GM21390 (cell line): ENCODE measurements around the gene MATN1.

Source experiments
- ATAC-seq: cut with Tn5 transposase; IDR thresholded peaks from one replicate; pipeline ENCODE4 v1.9.1; 2021; ENCODE audit not compliant: unreplicated experiment

MATN1 gene

DNA sequence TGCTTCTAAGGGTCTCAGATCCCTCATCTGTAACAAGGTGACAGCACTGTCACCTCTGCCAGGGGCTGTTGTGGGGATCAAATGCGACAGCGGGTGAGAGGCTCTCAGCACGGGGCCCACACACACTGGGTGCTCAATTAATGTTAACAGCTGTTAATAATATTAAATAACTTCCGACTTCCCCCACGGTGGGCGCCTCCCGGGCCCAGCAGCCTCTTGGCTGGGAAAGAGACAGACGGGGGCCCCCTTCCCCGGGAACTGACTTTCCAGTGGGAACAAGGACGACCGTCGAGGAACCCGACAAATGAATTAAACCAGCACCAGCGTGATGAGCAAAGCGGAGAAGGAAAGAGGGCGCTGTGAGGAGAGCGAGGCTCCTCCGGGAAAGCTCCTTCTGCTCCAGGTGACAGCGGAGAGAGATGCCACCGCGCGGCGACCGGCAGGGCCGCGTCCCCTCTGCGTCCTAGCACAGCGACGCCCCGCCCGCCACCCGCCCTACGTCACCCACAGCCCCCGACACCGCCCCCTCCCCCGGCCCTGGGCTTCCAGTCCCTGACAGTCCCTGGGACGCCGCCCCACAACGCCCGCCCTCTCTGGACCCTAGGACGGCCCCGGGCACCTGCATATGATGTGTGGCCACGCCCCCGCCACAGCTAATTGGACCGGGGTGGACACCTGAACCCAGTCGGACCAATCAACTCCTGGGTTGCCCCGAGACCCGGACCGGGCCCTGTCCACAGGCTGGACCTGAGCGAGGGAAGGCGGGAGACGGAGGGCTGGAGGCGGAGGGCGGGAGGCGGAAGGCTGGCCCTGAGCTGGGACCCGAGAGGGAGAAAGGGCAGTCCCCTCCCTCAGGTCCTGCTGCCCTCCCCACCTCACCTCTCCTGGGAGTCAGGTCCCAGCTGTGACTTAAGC lies 38.2 kb downstream of the MATN1 start:
- ATAC-seq, result no peak

DNA sequence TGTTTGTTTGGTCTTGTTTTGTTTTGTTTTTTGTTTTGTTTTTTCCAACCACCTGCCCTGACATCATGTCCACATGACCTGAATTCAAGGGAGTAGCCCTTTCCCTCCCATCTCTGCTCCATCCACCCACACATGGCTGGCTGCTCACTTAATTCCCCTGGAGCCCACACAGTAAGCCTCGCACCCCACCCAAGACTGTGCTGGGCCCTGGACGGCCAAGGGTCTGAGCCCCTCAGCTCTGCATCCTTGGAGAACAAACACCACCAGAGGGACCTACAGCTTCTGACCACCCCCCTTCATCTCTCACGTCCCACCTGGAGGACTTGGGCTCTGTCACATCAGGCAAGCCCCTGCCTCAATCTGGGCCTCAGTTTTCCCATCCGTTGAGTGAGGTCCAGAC lies 39.1 kb downstream of the MATN1 start:
- ATAC-seq, result no peak

DNA sequence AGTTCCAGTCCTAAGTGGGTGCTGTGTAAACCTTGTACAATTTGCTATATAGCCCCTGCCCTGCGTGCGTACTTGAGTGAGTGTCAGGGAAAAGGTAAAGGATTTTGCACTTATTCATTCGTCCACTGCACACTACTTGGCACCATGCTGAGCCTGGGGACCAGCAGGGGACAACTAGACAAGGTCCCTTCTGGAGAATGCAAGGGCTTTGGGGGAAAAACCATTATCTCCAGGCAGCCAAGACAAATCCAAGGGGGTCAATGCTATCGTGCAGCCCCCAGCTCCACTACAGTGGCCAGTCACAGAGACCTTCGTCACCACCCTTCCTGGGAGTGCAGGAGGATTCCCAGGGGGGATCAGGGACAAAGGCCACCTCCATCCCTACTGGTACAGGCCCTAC lies 39.7 kb downstream of the MATN1 start:
- ATAC-seq, result no peak

DNA sequence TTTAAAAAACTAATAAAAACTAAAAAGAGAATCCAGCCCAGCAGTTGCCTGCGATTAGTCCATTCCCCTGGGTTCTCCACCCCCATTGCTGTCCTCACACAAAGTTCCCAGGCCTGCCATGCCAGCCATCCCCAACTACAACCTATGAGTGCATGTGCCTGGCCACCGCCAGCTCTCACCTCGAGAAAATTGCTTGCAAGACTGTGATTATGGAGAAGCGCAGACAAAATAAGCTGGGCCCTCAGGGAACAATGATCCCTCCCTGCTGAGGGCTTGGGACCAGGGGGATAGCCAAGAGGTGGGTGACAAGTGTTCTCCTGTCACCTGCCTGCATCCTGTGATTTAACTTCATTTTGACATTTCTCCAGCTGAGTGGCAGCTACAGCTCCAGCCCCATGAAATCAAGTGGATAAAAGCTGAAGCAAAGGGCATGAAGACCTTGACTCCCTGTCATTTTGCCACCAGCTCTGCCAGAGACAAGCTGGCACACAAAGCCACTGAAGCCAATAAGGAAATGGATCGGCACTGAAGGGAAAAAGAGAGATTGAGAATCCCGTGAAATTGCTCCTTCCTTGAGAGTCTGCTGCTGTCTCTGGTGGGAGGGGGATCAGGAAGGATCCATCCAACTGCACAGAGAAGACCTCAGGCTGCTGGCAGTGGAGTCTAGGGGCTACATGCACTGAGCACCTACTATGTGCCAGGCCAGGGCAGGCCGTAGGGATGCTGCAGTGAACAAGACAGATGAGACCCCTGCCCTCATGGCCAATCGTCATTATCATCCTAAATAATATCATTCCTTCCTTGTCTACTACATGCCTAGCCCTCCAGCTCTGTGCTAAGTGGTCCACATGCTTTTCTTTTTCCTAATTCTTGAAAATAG lies 40.7 kb downstream of the MATN1 start:
- no peak for ATAC-seq

DNA sequence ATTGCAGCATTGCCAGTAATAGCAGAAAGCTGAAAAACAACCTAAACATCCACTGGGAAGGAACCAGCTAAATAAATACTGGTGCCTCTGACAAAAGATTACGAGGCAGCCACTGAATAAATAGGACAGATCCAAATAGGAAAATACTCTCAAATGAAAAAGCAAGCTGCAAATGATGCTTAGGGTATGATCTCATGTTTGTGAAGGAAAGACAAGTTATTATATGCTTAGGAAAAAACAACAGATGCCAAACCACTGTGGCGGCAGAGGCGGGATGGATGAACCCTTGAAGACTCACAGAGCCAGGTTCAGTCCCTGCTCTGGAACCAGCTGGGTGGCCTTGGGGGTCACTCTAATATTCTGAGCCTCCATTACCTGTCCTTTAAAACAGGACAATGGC lies 41.6 kb downstream of the MATN1 start:
- no peak for ATAC-seq

DNA sequence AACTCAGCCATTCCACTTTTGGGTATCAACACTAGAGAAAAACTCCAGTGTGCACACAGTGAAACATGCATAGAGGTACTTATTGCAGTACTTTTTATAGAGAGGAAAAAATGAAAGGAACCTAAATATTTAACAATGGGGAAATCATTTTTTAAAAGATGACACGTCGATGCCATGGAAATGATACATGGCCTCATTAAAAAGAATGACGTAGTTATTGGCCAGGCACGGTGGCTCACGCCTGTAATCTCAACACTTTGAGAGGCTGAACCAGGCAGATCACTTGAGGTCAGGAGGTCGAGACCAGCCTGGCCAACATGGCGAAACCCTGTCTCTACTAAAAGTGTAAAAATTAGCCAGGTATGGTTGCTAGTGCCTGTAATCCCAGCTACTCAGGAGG lies 42.5 kb downstream of the MATN1 start:
- ATAC-seq, result no peak

DNA sequence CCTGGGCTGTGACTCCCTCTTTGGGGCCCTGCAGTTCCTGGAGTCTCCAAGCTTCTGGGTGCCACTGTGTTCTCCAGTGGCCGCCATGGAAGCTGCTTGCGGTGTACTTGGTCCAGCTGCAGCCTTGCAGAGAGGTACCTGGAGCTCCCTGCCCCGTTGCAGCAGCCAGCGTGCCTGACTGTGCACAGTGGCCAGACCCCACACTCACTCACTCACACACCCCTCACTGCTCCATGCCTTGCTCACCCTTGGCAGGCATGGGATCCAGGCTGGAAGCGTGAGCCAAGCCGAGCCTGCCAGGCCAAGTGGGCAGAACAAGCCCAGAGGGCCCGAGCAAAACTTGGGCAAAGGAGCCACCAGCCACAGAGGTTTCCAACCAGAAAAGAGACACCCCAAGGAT lies 43.0 kb downstream of the MATN1 start:
- no peak for ATAC-seq

DNA sequence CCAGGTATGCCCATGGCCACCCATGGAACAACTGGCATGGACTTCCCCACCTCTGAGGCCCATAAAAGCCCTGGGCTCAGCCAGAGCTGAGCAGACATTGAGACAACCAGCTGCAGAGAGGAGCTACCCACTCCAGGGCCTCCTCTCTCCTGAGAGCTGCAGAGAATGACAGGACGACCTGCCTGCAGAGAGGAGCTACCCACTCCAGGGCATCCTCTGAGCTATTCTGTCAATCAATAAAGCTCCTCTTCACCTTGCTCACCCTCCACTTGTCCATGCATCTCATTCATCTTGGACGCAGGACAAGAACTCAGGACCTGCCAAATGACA lies 43.4 kb downstream of the MATN1 start:
- ATAC-seq, result no peak

DNA sequence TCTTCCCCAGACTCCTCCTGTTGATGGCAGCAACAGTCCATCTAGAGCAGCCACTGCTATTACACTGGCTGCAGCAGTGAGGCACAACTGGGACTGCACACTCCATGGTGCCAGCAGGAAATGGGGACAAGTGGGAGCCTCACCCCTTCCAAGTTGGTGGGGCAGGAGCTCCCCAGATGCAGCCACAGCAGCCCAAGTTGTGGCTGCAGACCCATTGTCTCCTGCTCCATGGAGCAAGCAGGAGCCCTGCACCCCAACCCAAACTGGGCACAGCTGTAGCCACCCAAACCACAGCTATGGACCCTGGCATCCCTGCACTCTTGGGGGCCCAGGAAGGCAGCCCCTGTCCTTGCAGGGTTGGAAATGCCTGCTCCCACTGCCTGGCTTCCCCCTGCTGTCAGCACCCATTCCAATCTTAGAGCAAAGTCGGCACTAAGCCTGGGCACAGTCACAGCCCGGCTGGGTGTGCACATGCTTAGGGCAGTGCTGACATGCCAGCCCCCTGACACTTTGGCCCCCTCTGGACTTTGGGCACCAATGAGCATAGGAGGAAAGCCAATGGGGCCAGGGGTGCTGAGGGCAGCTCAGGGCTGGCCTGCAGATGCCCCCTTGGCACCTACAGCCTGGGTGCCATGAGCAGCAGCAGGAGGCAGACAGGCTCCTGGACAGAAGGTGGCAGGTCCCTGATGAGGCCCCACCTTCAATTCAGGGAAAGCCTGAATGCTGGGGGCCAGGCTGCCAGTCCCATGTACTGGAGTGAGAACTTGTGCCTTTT lies 44.0 kb downstream of the MATN1 start:
- no peak for ATAC-seq

DNA sequence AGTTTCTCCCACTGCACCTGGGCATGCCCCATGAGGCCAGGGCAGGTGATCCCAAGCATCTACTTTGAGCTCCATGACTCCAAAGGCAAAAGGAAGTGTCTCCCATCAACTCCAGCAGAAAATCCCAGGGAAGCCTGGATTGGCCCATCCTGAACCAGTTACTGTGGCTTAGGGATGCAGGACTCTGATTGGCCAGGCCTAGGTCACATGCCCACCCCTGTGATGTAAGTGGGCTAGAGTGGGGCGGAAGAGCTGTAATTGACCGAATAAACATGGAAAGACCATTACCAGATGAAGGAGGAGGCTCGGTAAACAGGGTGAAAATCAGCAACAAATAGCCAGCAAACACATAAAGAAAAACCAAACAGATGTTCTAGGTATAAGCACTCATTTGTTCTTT lies 45.2 kb downstream of the MATN1 start:
- no peak for ATAC-seq

DNA sequence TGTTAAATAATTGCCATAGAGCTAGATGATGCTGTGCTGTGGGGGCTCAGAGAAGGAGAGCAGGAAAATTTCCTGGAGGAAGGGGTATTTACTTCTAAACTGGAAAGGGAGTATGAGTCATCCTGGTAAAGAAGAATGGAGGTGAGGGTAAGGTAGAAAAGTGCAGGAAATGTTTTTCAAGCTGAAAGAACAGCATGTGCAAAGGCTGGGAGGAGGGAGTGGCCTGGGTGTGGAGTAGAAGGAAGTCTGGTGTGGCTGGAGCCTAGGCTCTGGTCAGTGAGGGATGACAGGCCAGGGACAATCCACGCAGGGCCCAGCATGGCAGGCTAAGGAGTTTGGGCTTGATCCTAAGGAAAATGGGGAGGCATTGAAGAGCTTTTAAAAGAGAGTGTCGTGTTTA lies 45.9 kb downstream of the MATN1 start:
- ATAC-seq, result no peak

DNA sequence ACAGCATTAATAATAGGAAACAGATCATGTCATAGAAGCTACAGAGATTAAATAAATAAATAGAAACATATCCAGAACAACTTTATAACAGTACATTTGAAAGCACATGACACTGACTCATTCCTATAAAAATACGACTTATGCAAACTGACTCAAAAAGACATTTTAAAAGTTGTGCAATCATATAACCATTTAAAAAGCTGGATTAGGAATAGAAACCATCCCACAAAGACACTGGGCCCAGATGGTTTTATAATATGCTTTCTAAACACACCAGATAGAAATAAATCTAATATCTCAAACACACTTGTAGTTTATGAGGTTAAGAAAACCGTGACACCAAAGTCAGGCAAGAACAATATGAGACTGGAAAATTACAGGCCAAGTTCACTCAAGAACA lies 47.6 kb downstream of the MATN1 start:
- ATAC-seq, result no peak

DNA sequence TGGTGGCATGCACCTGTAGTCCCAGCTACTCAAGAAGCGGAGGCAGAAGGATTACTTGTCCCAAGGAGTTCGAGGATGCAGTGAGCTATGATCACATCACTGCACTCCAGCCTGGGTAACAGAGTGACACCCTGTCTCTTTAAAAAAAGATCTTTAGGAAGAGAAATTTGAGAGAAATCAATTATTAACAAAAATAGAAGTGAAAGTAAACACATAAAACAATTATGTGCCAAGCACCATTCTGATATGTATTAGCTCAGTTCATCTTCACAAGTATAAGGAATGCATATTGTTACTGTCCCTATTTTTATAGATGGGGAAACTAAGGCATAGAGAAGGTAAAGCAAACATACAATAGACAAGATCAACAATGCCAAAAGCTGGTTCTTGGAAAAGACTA lies 48.1 kb downstream of the MATN1 start:
- no peak for ATAC-seq

DNA sequence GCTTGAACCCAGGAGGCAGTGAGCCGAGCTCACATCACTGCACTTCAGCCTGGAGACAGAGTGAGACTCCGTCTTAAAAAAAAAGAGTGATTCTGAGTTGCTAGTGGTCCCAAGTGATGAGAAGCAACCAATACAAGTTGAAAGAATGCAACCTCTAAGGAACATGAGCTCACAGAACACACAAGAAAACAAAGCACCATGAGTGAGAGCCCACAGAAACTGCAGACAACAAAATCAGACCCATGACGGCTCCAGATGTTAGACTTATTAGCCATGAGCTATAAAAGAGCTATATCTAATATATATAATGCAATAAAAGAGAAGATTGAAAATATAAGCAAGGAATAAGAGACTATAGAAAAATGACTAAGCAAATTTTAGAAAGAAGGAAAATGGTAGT lies 50.0 kb downstream of the MATN1 start:
- ATAC-seq, result no peak

DNA sequence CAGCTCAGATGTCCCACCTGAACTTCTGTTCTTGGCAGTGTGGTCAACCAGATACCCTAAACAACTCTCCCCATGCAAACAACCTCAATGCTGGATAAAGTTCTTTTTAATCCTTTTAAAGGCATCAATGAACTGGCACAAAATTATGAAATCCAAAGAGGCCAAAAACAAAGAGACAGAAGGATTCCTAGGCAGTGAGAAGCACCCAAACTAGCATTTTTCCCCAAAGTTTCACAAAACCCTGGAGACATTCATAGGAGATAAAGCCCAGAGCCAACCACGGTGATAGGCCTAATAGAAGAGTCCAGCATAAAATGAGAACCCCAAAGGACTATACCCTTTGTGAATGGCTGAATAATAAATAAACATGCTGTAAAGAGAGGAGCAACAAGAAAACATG lies 50.7 kb downstream of the MATN1 start:
- no peak for ATAC-seq

DNA sequence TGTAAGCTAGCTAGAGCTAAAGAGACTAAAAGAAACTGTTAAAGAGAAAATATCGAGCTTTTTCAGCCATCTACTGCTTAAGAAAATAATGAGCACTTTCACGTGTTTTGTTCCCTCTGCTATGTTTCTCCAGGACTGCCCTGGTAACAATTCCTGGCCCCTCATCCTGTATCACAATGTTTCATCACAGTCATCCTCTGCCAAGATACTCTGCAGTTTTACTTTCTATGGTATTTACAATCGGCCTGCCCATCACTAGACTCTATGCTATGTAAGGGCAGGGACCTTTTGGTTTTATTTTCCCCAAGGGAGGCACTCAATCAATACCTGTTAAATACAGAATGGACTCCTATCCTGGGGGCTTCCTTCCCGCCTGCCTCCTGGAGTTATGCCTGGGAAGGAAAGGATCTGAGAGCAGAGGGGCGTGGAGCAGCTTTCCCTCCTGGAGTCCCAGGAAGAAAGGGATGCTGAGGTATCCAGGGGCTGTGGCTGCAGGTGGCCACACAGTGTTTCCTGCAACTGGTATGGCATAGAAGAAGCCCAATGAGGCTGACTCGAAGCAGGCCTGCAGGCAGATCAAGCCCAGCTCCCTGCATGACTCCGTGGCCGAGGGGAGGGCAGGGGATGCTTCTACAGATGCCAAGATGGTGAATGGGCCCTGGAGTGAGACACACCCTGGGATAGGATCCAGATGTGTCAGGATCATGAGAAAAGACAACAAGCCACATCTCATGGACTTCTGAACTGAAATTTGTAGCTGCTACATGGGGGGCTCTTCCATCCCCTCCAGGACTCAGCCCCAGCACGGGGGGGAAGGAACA lies 52.9 kb downstream of the MATN1 start:
- ATAC-seq, result no peak

DNA sequence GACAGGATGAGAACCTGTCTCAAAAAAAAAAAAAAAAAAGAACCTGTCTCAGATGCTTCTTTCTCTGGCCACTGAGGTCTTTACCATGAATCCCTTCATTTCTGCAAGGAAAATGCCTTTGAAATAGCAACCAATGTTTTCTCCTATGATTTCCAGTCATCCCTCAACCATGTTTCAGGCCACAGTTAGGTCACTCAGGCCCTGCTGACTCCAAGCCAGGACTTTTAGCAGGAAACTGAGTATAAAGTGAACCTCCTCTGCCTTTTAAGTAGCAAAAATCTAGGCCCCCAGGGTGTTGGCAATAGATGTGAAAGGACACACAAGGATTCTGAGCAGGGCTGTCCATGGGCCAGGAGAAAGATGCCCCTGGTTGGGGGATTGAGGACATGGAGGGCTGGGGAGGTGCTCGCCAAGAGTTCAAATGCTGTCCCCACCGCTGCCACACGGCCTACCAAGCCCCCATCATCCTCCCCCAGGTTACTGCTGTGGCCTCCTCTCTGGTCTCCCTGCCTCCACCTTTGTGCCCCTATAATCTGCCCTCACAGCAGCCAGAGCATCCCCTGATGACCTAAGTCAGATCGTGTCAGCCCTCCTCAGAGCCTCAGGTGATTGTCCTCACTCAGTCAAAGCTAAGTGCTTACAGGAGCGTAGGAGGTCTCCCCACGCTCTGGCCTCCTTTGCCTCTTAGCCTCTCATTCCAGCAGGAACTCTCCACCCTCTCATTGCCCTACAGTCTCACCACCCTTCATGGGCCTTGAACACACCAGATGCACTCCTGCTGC lies 54.6 kb downstream of the MATN1 start:
- no peak for ATAC-seq

DNA sequence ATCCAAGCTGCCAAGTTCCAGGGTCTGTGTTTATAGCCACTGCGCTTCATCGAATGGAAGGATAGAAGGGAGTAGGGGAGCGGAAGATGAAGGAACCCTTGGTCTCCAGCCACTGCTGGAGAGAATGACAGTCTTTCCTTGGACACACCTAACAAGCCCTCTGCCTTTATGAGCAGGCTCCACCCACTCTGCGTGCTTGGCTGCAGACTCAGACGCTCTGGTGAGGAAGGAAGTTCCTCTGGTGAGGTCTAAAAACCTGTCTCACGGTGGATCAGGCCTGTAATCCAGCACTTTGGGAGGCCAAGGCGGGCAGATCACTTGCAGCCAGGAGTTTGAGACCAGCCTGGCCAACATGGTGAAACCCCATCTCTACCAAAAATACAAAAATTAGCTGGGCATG lies 55.4 kb downstream of the MATN1 start:
- ATAC-seq, result no peak

DNA sequence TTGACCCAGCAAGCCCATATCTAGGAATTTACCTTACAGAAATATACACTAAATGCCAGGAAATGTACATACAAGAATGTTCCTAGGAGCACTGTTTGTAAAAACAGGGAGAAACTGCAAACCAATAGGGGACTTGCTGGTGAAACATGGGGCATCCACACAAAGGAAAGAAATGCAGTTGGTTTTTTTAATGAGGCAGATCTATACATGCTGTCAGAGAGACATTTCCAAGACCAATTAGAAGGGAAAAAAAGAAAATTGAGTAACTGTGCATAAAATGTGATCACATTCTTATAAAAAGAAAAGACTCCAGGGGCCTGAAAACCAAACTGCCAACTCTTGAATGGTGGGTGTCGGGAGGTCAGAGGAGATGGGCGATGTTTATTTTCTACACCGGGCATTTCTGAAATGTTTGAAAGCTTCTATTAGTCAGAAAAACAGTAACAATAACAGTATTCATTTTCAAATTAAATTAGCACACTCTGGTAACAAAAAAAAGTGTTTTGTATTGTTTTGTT lies 56.6 kb downstream of the MATN1 start:
- ATAC-seq, result no peak
